Stimulated activated CD4-positive, alpha-beta T cell treated with anti-CD3 and anti-CD28 coated beads, Interleukin-12 subunit alpha, Interleukin-12 subunit beta, amount 100 ng/mL, for 48 hours (primary cell): ENCODE data around the gene F12.

Source experiments
- DNase-seq, 3 donors: peaks; one replicate each; pipeline ENCODE4 v3.0.0-alpha.2; 2020; ENCODE audit warnings: low read depth in 2 of 3, low spot score in 1 of 3

The F12 gene

DNA sequence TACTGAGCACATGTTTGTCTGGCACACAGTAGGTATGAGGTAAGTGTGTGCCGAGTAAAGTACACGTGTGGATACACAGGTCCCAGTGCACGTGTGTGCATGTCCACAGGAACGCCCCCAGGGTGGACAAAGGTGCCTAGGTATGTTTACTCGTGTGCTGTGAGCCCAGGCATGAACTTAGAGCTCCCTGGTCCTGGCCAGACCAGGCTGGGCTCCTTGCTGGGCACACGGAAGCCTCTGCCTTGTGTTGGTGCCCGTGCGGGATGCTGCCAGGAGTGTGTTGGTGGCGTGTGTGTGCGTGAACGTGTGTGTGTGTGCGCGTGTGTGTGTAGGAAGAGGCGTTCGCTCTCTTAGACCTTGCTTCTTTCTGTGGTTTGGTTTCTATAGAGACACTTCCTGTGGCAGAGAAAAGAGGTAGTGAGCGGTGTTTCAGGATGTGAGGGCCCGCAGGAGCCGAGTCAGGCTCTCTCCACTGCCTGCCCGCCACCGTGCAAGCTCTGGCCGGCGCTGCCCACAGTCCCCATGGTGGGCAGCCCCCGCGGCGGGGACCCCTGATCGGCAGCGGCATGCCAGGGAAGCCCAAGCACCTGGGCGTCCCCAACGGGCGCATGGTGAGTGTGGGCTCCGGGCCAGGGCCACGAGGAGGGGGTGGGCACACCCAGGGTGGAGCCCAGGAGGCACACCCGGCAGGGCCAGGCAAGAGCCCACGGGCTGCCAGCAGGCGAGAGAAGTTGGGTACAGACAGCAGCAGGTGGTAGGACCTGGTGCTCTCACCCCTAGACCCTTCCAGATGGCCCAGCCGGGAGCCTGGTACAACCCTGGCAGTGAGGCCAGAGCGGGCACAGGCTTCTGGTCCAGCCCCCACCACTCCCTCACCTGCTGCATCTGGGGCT is 51.7 kb downstream of the F12 start, which contains the start of gene RGS14:
Gene RGS14 (plus strand): TSS at position 466 of the 893 bp plus-strand sequence. CDS start 101 bp downstream, at position 567.
- peak in 2 of 3 donors; percentile 50 to 59 for DNase-seq

DNA sequence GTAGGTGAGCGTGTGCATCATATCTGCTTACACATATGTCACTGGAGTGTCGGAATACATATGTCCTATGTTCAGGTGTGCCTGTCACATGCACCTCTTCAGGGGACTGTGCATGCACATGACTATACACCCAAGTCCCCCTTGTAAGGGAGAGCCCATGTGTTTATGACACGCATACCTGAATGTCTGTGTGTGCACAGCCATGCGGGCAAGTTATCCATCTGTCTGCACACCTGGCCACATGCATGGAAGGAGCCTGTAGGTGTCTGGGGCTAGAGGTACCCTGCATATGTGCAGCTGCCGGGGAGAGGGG is 52.3 kb downstream of the F12 start:
- no peak for DNase-seq

DNA sequence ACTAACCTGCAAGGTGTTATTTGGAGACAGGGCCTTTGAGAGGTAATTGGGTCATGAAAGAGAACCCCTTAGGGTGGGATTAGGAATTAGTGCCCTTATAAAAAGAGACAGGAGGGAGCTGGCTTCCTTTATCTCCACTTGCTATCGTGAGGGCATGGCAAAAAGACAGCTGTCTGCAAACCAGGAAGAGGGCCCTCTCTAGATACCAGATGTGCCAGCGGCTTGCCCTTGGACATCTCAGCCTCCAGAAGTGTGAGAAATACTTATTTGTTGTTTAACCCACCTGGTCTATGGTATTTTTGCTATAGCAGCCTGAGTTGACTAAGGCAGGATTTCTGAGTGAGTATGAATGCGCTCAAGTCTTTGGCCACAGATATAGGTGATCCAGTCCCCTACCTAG is 52.6 kb downstream of the F12 start:
- DNase-seq, result no peak

DNA sequence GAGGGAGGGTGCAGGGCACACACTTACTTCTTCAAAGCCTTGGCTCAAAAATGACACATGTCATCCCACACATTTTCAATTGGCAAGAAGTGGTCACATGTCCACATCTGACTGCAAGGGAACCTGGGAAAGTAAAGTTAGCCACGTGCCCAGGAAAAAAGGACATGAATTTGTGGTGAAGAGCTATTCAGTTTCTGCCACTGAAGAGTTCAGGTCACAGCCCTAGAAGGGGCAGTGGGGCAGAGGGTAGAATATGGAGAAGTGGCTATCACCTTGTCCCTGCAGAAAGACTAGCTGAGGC is 53.5 kb downstream of the F12 start:
- DNase-seq, result no peak

DNA sequence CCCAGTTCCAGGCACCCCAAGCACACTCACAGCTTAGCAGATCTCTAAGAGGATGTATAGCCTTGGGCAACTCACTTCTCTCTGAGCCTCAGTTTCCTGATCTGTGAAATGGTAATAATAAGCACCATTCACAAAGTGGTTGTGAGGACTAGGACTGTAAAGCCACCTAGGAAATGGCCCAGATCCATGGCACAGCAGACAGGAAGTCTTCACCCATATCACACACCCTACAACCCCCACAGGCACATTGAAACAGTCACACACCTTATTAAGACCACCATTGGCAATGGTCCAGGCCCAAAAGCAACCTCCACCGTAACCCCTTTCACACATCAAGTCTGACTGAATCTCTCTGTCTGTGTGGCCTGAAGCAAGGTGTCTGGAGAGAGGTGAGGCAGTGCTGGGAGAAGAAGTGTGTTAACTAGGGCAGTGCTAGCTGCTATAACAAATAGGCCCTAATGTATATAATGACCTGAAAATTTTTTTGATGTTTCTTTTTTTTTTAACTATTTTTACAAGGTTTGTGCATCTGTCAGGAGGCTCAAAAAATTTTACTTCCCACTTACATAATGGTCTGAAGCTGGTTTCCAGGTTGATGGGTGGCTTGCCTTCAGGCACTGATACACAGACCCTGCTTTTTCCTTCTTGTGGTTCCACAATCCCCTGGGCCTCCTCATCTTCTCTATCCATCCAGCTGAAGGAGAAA is 54.0 kb downstream of the F12 start:
- no peak for DNase-seq

DNA sequence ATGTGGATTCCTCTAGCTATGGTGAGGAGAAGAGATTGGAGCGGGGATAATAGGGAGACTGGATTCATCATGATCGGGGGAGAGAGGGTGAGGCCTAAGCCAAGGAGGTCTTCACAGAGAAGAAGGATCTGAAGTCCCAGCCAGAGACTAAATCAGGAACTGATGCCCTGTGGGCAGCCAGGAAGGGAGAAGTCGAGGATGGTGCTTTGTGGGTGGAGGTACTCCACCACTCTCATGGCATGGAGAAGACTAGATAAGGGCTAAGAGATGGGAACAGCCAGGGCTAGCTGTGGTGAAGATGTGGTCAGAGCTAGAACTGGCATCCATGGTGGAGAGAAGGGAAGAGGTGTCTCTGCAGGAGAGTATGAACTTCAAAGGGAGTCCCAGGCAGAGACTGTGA is 54.7 kb downstream of the F12 start:
- DNase-seq, result no peak

DNA sequence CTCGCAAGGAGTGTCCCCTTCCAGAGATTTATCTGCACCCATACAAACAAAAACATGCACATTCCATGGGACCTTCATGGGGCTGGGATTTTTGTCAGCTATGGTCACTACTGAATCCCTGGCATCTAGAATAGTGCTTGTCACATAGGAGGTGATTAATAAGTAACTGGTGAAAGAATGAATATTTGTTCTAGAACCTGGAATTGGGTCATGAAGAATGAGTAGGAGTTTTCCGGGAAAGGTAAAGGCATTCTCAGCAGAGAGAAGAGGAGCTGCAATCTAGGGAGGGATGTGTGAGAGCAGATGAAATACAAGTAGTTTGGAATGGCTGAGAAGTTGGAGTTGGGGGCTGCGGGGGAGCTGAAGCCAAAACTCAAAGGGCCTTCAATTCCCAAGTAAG is 55.1 kb downstream of the F12 start:
- DNase-seq, result no peak

DNA sequence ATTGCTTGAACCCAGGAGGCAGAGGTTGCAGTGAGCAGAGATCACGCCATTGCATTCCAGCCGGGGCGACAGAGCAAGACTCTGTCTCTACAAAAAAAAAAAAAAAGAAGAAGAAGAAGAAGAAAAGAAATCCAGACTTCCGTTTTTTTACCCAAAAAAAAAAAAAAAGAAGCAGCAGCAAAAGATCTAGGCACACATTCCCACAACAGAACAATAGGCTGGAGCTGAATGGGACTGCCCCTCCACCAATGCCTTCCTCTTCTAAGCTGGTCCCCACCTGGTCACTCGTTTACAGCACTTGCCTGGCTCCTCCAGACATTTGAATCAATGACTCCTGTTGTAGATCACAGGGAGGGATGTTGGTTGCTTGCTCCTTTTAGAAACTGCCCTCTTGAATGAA is 56.3 kb downstream of the F12 start:
- no peak for DNase-seq
